ENCODE measurements around the gene ANGPTL7.

DNA sequence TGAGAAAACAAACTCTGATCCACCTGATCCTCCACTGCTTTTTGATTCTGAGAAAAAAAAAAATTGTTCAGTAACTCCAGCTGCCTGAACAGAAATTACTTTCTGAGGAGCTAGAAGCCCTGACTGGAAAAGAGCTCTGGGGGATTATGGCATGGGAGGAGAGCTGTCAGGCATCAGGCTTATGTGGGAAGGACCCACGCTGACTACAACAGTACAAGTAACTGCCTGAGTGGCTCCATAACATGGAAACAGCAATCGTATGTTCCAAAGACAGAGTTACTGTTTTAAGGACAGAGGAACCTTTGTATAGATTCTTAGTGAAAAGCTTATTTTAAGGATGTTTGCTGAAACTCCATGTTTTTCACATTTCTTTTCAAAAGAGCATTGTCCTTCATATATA, 1.2 kb upstream of the ANGPTL7 start:
- TF ChIP-seq GATA2 (IDR thresholded peaks at IDR 0.05; ENCODE audit: low read depth, low read length) (no peak), GATA3 (IDR thresholded peaks at IDR 0.05; ENCODE audit: low read depth, low read length) (no peak)
